Chondrocyte (in vitro differentiated cells): Measurements from ENCODE around the gene RASGRP1. TPM values are rescaled to one million over a fixed set of nuclear protein-coding genes. Genes with fewer than 3 reads are reported as not detected.

Source experiments
- DNase-seq: peaks from one replicate; pipeline ENCODE4 v3.0.0; 2021; ENCODE audit warnings: mixed read lengths, low spot score
- H3K27ac Mint-ChIP-seq: one replicate; pipeline ENCODE4 v1.8.0; 2021; ENCODE audit warnings: mild to moderate bottlenecking, moderate library complexity, mixed read lengths; ENCODE audit not compliant: unreplicated experiment
- H3K27me3 Mint-ChIP-seq: 2 replicates; pipeline ENCODE4 v1.8.0; 2021; ENCODE audit warnings: low read depth, mixed read lengths
- H3K36me3 Mint-ChIP-seq: 2 replicates; pipeline ENCODE4 v1.8.0; 2021; ENCODE audit warnings: low read depth, mixed read lengths
- H3K4me1 Mint-ChIP-seq: 2 replicates; pipeline ENCODE4 v1.8.0; 2021; ENCODE audit warnings: low read depth, mild to moderate bottlenecking, mixed read lengths
- H3K4me3 Mint-ChIP-seq: one replicate; pipeline ENCODE4 v1.8.0; 2021; ENCODE audit warnings: mild to moderate bottlenecking, moderate library complexity, mixed read lengths; ENCODE audit not compliant: unreplicated experiment
- H3K9me3 Mint-ChIP-seq: 2 replicates; pipeline ENCODE4 v1.8.0; 2021; ENCODE audit warnings: low read depth, mixed read lengths
- total RNA-seq: library from RNA; stranded (reverse); gene quantifications from 3 replicates; pipeline ENCODE4 v1.2.1, GENCODE V29; 2021
- TF ChIP-seq, protein P1 (sequence below): fragments of 200-600 bp; sonication (generic); IDR thresholded peaks from 2 replicates; pipeline ENCODE4 v1.5.0; 2021; ENCODE audit warnings: antibody characterized with exemption, mild to moderate bottlenecking, moderate library complexity

RASGRP1 gene
- total RNA-seq, 1 donor from 2014 or later, result 0.52 TPM

DNA sequence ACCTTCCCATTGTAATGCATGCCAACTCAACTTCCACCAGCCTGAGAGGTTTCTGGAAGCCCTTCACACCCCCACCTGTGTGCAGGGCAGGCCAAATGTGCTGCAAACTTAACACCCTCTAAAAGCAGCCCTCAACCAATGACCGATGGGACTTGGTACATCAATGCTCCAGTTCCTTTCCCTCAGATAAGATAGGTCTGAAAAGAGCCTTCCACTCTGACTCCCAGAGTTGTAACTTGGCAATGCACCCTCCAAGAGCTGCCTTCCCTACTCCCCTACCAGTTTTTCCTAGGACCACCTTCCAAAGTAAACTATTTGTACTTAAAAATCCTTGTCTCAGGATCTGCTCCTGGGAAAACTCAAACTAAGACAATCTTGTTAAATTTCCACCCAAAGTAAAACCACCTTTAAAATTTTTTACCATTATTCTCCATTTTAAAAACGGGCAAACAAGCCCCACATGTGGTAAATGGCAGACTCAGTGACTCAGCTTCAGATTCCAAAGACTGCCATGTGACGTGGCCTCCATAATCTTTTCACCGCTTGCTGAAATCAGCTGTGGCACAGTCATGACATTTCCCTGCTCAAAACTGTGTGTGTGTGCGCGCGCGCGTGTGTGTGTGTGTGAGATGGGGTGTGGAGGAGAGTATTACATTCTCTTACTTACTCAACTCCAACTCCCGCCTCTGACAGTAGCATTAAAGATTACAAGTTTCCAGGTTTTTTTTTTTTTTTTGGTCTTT, 17.2 kb downstream of the RASGRP1 start:
- H3K4me3 Mint-ChIP-seq, result no peak overlapping the region
- H3K9me3 Mint-ChIP-seq, result no peaks in the 10 kb centered on the region
- no peaks in the 10 kb centered on the region for H3K36me3 Mint-ChIP-seq
- H3K27ac Mint-ChIP-seq, result no peak overlapping the region
- no peak for DNase-seq
- H3K27me3 Mint-ChIP-seq, result peaks cover 3% of the 10 kb centered on the region
- no peaks in the 10 kb centered on the region for H3K4me1 Mint-ChIP-seq
- TF ChIP-seq, protein P1, sequence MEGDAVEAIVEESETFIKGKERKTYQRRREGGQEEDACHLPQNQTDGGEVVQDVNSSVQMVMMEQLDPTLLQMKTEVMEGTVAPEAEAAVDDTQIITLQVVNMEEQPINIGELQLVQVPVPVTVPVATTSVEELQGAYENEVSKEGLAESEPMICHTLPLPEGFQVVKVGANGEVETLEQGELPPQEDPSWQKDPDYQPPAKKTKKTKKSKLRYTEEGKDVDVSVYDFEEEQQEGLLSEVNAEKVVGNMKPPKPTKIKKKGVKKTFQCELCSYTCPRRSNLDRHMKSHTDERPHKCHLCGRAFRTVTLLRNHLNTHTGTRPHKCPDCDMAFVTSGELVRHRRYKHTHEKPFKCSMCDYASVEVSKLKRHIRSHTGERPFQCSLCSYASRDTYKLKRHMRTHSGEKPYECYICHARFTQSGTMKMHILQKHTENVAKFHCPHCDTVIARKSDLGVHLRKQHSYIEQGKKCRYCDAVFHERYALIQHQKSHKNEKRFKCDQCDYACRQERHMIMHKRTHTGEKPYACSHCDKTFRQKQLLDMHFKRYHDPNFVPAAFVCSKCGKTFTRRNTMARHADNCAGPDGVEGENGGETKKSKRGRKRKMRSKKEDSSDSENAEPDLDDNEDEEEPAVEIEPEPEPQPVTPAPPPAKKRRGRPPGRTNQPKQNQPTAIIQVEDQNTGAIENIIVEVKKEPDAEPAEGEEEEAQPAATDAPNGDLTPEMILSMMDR, result no peak

- no peak overlapping the region for H3K4me3 Mint-ChIP-seq
- no peaks in the 10 kb centered on the region for H3K27me3 Mint-ChIP-seq
- no peaks in the 10 kb centered on the region for H3K4me1 Mint-ChIP-seq
- DNase-seq, result no peak
- TF ChIP-seq, protein P1, result peak; percentile 53
- H3K27ac Mint-ChIP-seq, result no peak overlapping the region
- H3K36me3 Mint-ChIP-seq, result no peaks in the 10 kb centered on the region
- H3K9me3 Mint-ChIP-seq, result no peaks in the 10 kb centered on the region
These were observed 19.4 kb downstream of the RASGRP1 start for GRCh38 chr15:38545179-38545578.

GRCh38 chr15:38541026-38541425, 23.6 kb downstream of the RASGRP1 start:
- peaks cover 6% of the 10 kb centered on the region for H3K4me1 Mint-ChIP-seq
- no peak for DNase-seq
- TF ChIP-seq, protein P1, result no peak
- H3K4me3 Mint-ChIP-seq, result no peak overlapping the region
- no peaks in the 10 kb centered on the region for H3K36me3 Mint-ChIP-seq
- H3K9me3 Mint-ChIP-seq, result no peaks in the 10 kb centered on the region
- H3K27me3 Mint-ChIP-seq, result no peaks in the 10 kb centered on the region
- H3K27ac Mint-ChIP-seq, result no peak overlapping the region

DNA sequence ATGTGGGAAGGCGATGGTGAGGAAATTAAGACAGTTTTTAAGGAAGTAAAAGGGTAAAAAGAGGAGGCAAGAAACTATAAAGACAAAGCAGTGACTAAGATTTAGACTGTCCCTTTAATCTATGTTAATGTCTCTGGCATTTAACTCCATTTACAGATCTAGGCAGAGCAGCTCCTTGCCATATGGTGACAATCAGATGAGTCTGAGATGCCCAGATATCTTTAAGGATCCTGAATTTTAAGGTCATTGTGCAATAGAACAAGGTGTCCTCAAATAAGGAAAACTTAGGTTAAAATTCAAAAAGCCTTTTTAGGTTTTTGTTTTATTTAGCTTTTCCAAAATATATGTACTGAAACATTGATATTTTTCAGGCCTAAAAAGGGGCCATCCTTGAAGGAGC, 24.1 kb downstream of the RASGRP1 start:
- no peak overlapping the region for H3K4me3 Mint-ChIP-seq
- peaks cover 11% of the 10 kb centered on the region for H3K4me1 Mint-ChIP-seq
- H3K9me3 Mint-ChIP-seq, result no peaks in the 10 kb centered on the region
- TF ChIP-seq, protein P1, result no peak
- no peak overlapping the region for H3K27ac Mint-ChIP-seq
- DNase-seq, result no peak
- H3K36me3 Mint-ChIP-seq, result no peaks in the 10 kb centered on the region
- no peaks in the 10 kb centered on the region for H3K27me3 Mint-ChIP-seq

- H3K4me3 Mint-ChIP-seq, result no peak overlapping the region
These were observed 25.6 kb downstream of the RASGRP1 start for GRCh38 chr15:38539008-38539343.

More at GRCh38 chr15:38539008-38539343, 25.6 kb downstream of the RASGRP1 start:
- H3K36me3 Mint-ChIP-seq, result no peaks in the 10 kb centered on the region
- no peaks in the 10 kb centered on the region for H3K27me3 Mint-ChIP-seq
- H3K27ac Mint-ChIP-seq, result no peak overlapping the region
- peaks cover 15% of the 10 kb centered on the region for H3K4me1 Mint-ChIP-seq
- DNase-seq, result no peak
- no peaks in the 10 kb centered on the region for H3K9me3 Mint-ChIP-seq
- TF ChIP-seq, protein P1, result no peak
